ENCODE results near the gene NPC1.
A peak's percentile ranks its signal among the peaks of the same experiment; 100 is the strongest.
"Not testable (repeated sequence)": the region's sequence is repeated elsewhere in the genome, so short reads cannot be mapped to it uniquely, and the experiment has no call there.

The NPC1 gene

GRCh38 chr18:23619388-23619881 lies 33.1 kb upstream of the NPC1 start:
- Histone ChIP-seq H3K9ac (ENCODE audit: low read length) (no peak overlapping the region), H3K27ac (ENCODE audit: low read depth, low read length) (peak overlapping the region; percentile 21), H3K4me3 (ENCODE audit: low read length) (peak overlapping the region; percentile 67)

GRCh38 chr18:23618862-23619387 lies 32.6 kb upstream of the NPC1 start:
- H3K27ac ChIP-seq (ENCODE audit: low read depth, low read length) = peak overlapping the region; percentile 21
- H3K9ac ChIP-seq (ENCODE audit: low read length) = no peak overlapping the region
- H3K4me3 ChIP-seq (ENCODE audit: low read length) = peak overlapping the region; percentile 67
- no peaks in the 10 kb centered on the region for H3K36me3 ChIP-seq (ENCODE audit: control insufficient read depth, insufficient read depth, low read length)
- H3K4me1 ChIP-seq (ENCODE audit: control insufficient read depth, insufficient read depth, low read length) = no peaks in the 10 kb centered on the region
- H3K27me3 ChIP-seq (ENCODE audit: control insufficient read depth, insufficient read depth, low read length) = peaks cover 3% of the 10 kb centered on the region

More at GRCh38 chr18:23619388-23619881, 33.1 kb upstream of the NPC1 start:
- Histone ChIP-seq H3K4me1 (ENCODE audit: control insufficient read depth, insufficient read depth, low read length) (no peaks in the 10 kb centered on the region), H3K36me3 (ENCODE audit: control insufficient read depth, insufficient read depth, low read length) (no peaks in the 10 kb centered on the region), H3K27me3 (ENCODE audit: control insufficient read depth, insufficient read depth, low read length) (peaks cover 3% of the 10 kb centered on the region)

- no peaks in the 10 kb centered on the region for H3K36me3 ChIP-seq (ENCODE audit: control insufficient read depth, insufficient read depth, low read length)
- H3K4me1 ChIP-seq (ENCODE audit: control insufficient read depth, insufficient read depth, low read length) = no peaks in the 10 kb centered on the region
- H3K27me3 ChIP-seq (ENCODE audit: control insufficient read depth, insufficient read depth, low read length) = peaks cover 3% of the 10 kb centered on the region
- no peak overlapping the region for H3K4me3 ChIP-seq (ENCODE audit: low read length)
- no peak overlapping the region for H3K9ac ChIP-seq (ENCODE audit: low read length)
- no peak overlapping the region for H3K27ac ChIP-seq (ENCODE audit: low read depth, low read length)
These were observed 31.2 kb upstream of the NPC1 start for GRCh38 chr18:23617412-23618014.

GRCh38 chr18:23616258-23616657 lies 30.0 kb upstream of the NPC1 start:
- Histone ChIP-seq H3K4me3 (ENCODE audit: low read length) (no peak overlapping the region), H3K4me1 (ENCODE audit: control insufficient read depth, insufficient read depth, low read length) (no peaks in the 10 kb centered on the region), H3K9ac (ENCODE audit: low read length) (no peak overlapping the region), H3K27ac (ENCODE audit: low read depth, low read length) (no peak overlapping the region), H3K27me3 (ENCODE audit: control insufficient read depth, insufficient read depth, low read length) (peaks cover 3% of the 10 kb centered on the region), H3K36me3 (ENCODE audit: control insufficient read depth, insufficient read depth, low read length) (no peaks in the 10 kb centered on the region)

GRCh38 chr18:23614891-23615290 lies 28.6 kb upstream of the NPC1 start:
- Histone ChIP-seq H3K4me3 (ENCODE audit: low read length) (no peak overlapping the region), H3K4me1 (ENCODE audit: control insufficient read depth, insufficient read depth, low read length) (no peaks in the 10 kb centered on the region), H3K9ac (ENCODE audit: low read length) (no peak overlapping the region), H3K27me3 (ENCODE audit: control insufficient read depth, insufficient read depth, low read length) (peaks cover 3% of the 10 kb centered on the region), H3K36me3 (ENCODE audit: control insufficient read depth, insufficient read depth, low read length) (no peaks in the 10 kb centered on the region), H3K27ac (ENCODE audit: low read depth, low read length) (no peak overlapping the region)

GRCh38 chr18:23614413-23614812 lies 28.1 kb upstream of the NPC1 start:
- no peaks in the 10 kb centered on the region for H3K4me1 ChIP-seq (ENCODE audit: control insufficient read depth, insufficient read depth, low read length)
- H3K27ac ChIP-seq (ENCODE audit: low read depth, low read length) = no peak overlapping the region
- peaks cover 3% of the 10 kb centered on the region for H3K27me3 ChIP-seq (ENCODE audit: control insufficient read depth, insufficient read depth, low read length)
- H3K4me3 ChIP-seq (ENCODE audit: low read length) = no peak overlapping the region
- no peaks in the 10 kb centered on the region for H3K36me3 ChIP-seq (ENCODE audit: control insufficient read depth, insufficient read depth, low read length)
- no peak overlapping the region for H3K9ac ChIP-seq (ENCODE audit: low read length)

GRCh38 chr18:23613091-23613475 lies 26.8 kb upstream of the NPC1 start:
- H3K27ac ChIP-seq (ENCODE audit: low read depth, low read length); H3K4me1 ChIP-seq (ENCODE audit: control insufficient read depth, insufficient read depth, low read length); H3K4me3 ChIP-seq (ENCODE audit: low read length); H3K9ac ChIP-seq (ENCODE audit: low read length); H3K27me3 ChIP-seq (ENCODE audit: control insufficient read depth, insufficient read depth, low read length); H3K36me3 ChIP-seq (ENCODE audit: control insufficient read depth, insufficient read depth, low read length): not testable (repeated sequence)

GRCh38 chr18:23612434-23613090 lies 26.3 kb upstream of the NPC1 start:
- Histone ChIP-seq H3K27me3 (ENCODE audit: control insufficient read depth, insufficient read depth, low read length) (no peaks in the 10 kb centered on the region), H3K27ac (ENCODE audit: low read depth, low read length) (no peak overlapping the region), H3K9ac (ENCODE audit: low read length) (no peak overlapping the region), H3K4me1 (ENCODE audit: control insufficient read depth, insufficient read depth, low read length) (no peaks in the 10 kb centered on the region), H3K36me3 (ENCODE audit: control insufficient read depth, insufficient read depth, low read length) (no peaks in the 10 kb centered on the region), H3K4me3 (ENCODE audit: low read length) (no peak overlapping the region)

GRCh38 chr18:23609390-23610023 lies 23.2 kb upstream of the NPC1 start:
- Histone ChIP-seq H3K27ac (ENCODE audit: low read depth, low read length) (no peak overlapping the region), H3K4me1 (ENCODE audit: control insufficient read depth, insufficient read depth, low read length) (no peaks in the 10 kb centered on the region), H3K36me3 (ENCODE audit: control insufficient read depth, insufficient read depth, low read length) (no peaks in the 10 kb centered on the region), H3K4me3 (ENCODE audit: low read length) (no peak overlapping the region), H3K9ac (ENCODE audit: low read length) (no peak overlapping the region), H3K27me3 (ENCODE audit: control insufficient read depth, insufficient read depth, low read length) (no peaks in the 10 kb centered on the region)

GRCh38 chr18:23608211-23608610 lies 21.9 kb upstream of the NPC1 start:
- no peaks in the 10 kb centered on the region for H3K27me3 ChIP-seq (ENCODE audit: control insufficient read depth, insufficient read depth, low read length)
- H3K4me1 ChIP-seq (ENCODE audit: control insufficient read depth, insufficient read depth, low read length) = no peaks in the 10 kb centered on the region
- H3K27ac ChIP-seq (ENCODE audit: low read depth, low read length) = no peak overlapping the region
- no peaks in the 10 kb centered on the region for H3K36me3 ChIP-seq (ENCODE audit: control insufficient read depth, insufficient read depth, low read length)
- H3K9ac ChIP-seq (ENCODE audit: low read length) = no peak overlapping the region
- no peak overlapping the region for H3K4me3 ChIP-seq (ENCODE audit: low read length)

- no peak overlapping the region for H3K4me3 ChIP-seq (ENCODE audit: low read length)
- no peak overlapping the region for H3K27ac ChIP-seq (ENCODE audit: low read depth, low read length)
- H3K4me1 ChIP-seq (ENCODE audit: control insufficient read depth, insufficient read depth, low read length) = no peaks in the 10 kb centered on the region
- no peaks in the 10 kb centered on the region for H3K27me3 ChIP-seq (ENCODE audit: control insufficient read depth, insufficient read depth, low read length)
- H3K36me3 ChIP-seq (ENCODE audit: control insufficient read depth, insufficient read depth, low read length) = no peaks in the 10 kb centered on the region
- no peak overlapping the region for H3K9ac ChIP-seq (ENCODE audit: low read length)
These were observed 19.6 kb upstream of the NPC1 start for GRCh38 chr18:23605941-23606340.

- no peak overlapping the region for H3K4me3 ChIP-seq (ENCODE audit: low read length)
- H3K27ac ChIP-seq (ENCODE audit: low read depth, low read length) = no peak overlapping the region
- no peaks in the 10 kb centered on the region for H3K4me1 ChIP-seq (ENCODE audit: control insufficient read depth, insufficient read depth, low read length)
- no peak overlapping the region for H3K9ac ChIP-seq (ENCODE audit: low read length)
- H3K36me3 ChIP-seq (ENCODE audit: control insufficient read depth, insufficient read depth, low read length) = no peaks in the 10 kb centered on the region
- H3K27me3 ChIP-seq (ENCODE audit: control insufficient read depth, insufficient read depth, low read length) = no peaks in the 10 kb centered on the region
These were observed 13.5 kb upstream of the NPC1 start for GRCh38 chr18:23599809-23600208.
